B cell (primary cell): ENCODE data around the gene GRK5. TPM values are rescaled to one million over a fixed set of nuclear protein-coding genes. Genes with fewer than 3 reads are reported as not detected.

ENCODE experiments used
- ATAC-seq: fragments of 200-7000 bp; cut with Tn5 transposase; one replicate; pipeline ENCODE4 v1.10.0; 2021; ENCODE audit warnings: low read depth, mild to moderate bottlenecking, moderate number of reproducible peaks, moderate library complexity
- CTCF ChIA-PET: fragments of 350-600 bp; sonication (Branson Sonifier 250); formaldehyde crosslinking; loops from one replicate; lab custom pipeline; 2021; ENCODE audit warnings: antibody characterized with exemption, inconsistent platforms; lab: Charles Lee
- POLR2A ChIA-PET: fragments of 350-600 bp; sonication (Branson Sonifier 250); formaldehyde crosslinking; loops from one replicate; lab custom pipeline; 2021; ENCODE audit warnings: antibody characterized with exemption; lab: Charles Lee
- DNase-seq: peaks from one replicate; pipeline ENCODE4 v3.0.0; 2013
- H2AFZ ChIP-seq: 2 replicates; pipeline ENCODE4 v1.6.1; 2012; ENCODE audit warnings: mild to moderate bottlenecking, low read depth, low read length; ENCODE audit not compliant: insufficient read depth, poor library complexity, severe bottlenecking
- H3K27ac ChIP-seq, 2 donors: 1 replicate in 1 of 2; 2 replicates in 1 of 2; pipeline ENCODE4 v1.5.1; 2012 to 2013; ENCODE audit warnings: low read length in 2 of 2, mild to moderate bottlenecking in 2 of 2, moderate library complexity in 1 of 2
- H3K27me3 ChIP-seq, 4 experiments: fragments of 200-600 bp in 1 of 4; sonication (generic) in 1 of 4; replicated peaks in 1 of 4; 1 replicate in 2 of 4; 2 replicates in 2 of 4; pipeline versions ENCODE4 v1.6.1 to v1.7.0; 2013 to 2016; ENCODE audit warnings: low read length in 3 of 4, mild to moderate bottlenecking in 2 of 4, mixed read lengths in 1 of 4, moderate library complexity in 1 of 4; ENCODE audit not compliant: insufficient read depth in 4 of 4, control insufficient read depth in 3 of 4; ENCODE audit errors: control extremely low read depth in 1 of 4
- H3K36me3 ChIP-seq, 2 experiments: replicated peaks in 1 of 2; 1 replicate in 1 of 2; 2 replicates in 1 of 2; pipeline versions ENCODE4 v1.6.1 to v1.7.1; 2013; ENCODE audit warnings: low read length in 1 of 2; ENCODE audit not compliant: insufficient read depth in 2 of 2, control insufficient read depth in 1 of 2; ENCODE audit errors: control extremely low read depth in 1 of 2, extremely low read depth in 1 of 2
- H3K4me1 ChIP-seq, 2 donors: fragments of 200-600 bp in 1 of 2; sonication (generic) in 1 of 2; 1 replicate in 1 of 2; 2 replicates in 1 of 2; pipeline versions ENCODE4 v1.5.1 to v1.6.1; 2013 to 2017; ENCODE audit warnings: low read length in 2 of 2; ENCODE audit not compliant: control insufficient read depth in 2 of 2, insufficient read depth in 2 of 2
- H3K4me2 ChIP-seq: replicated peaks from 2 replicates; pipeline ENCODE3; 2012; ENCODE audit warnings: mild to moderate bottlenecking, low read depth, low read length; ENCODE audit not compliant: poor library complexity, severe bottlenecking
- H3K4me3 ChIP-seq, 5 experiments: fragments of 200-600 bp in 1 of 5; sonication (generic) in 1 of 5; 1 replicate in 3 of 5; 2 replicates in 2 of 5; pipeline versions ENCODE4 v1.5.1 to v1.7.0; 2011 to 2016; ENCODE audit warnings: low read length in 4 of 5, mild to moderate bottlenecking in 4 of 5, low read depth in 2 of 5, control low read depth in 1 of 5, moderate library complexity in 1 of 5; ENCODE audit not compliant: insufficient read depth in 1 of 5; ENCODE audit errors: control extremely low read depth in 1 of 5, extremely low read depth in 1 of 5
- H3K79me2 ChIP-seq: fragments of 200-600 bp; sonication (generic); one replicate; pipeline ENCODE4 v1.6.0; 2016; ENCODE audit warnings: low read length; ENCODE audit not compliant: control insufficient read depth, insufficient read depth
- H3K9ac ChIP-seq: fragments of 200-600 bp; sonication (generic); 2 replicates; pipeline ENCODE4 v1.6.1; 2017; ENCODE audit warnings: mild to moderate bottlenecking, low read length, moderate library complexity
- H3K9me3 ChIP-seq, 3 donors: one replicate each; pipeline versions ENCODE4 v1.6.1 to v1.7.1; 2013; ENCODE audit warnings: low read length in 2 of 3; ENCODE audit not compliant: control insufficient read depth in 2 of 3, insufficient read depth in 1 of 3; ENCODE audit errors: control extremely low read depth in 1 of 3
- H4K20me1 ChIP-seq: 2 replicates; pipeline ENCODE4 v1.6.0; 2012; ENCODE audit warnings: mild to moderate bottlenecking, low read length; ENCODE audit not compliant: insufficient read depth, control insufficient read depth, poor library complexity, severe bottlenecking
- H3K27ac Mint-ChIP-seq: one replicate; pipeline ENCODE4 v1.8.0; 2021; ENCODE audit warnings: mixed read lengths
- H3K27me3 Mint-ChIP-seq: one replicate; pipeline ENCODE4 v1.8.0; 2021; ENCODE audit warnings: mixed read lengths
- H3K4me1 Mint-ChIP-seq: one replicate; pipeline ENCODE4 v1.8.0; 2021; ENCODE audit warnings: mixed read lengths
- H3K4me3 Mint-ChIP-seq: one replicate; pipeline ENCODE4 v1.8.0; 2021; ENCODE audit warnings: mixed read lengths
- H3K9me3 Mint-ChIP-seq: one replicate; pipeline ENCODE4 v1.8.0; 2022; ENCODE audit warnings: mixed read lengths; ENCODE audit not compliant: insufficient read depth
- CTCF ChIP-seq: fragments of 200-600 bp; IDR thresholded peaks from one replicate; pipeline ENCODE4 v1.8.0; 2022; ENCODE audit warnings: antibody characterized with exemption, mild to moderate bottlenecking
- EZH2 ChIP-seq: IDR thresholded peaks from 2 replicates; pipeline ENCODE4 v1.6.1; 2012; ENCODE audit warnings: borderline replicate concordance, low read depth, mild to moderate bottlenecking, moderate library complexity, low read length; ENCODE audit not compliant: insufficient read depth, poor library complexity, severe bottlenecking
- WGBS: methylation state at CpG from one replicate; pipeline ENCODE4 v1.1.5; 2013; ENCODE audit warnings: missing lambda C conversion rate; ENCODE audit not compliant: insufficient coverage; 5-methylcytosine and 5-hydroxymethylcytosine counted together
- intact Hi-C: fragments of 100-400 bp; cut with micrococcal nuclease; formaldehyde crosslinking; loops from one replicate; pipeline ENCODE4 v1.10.0; 2022
- polyA plus RNA-seq: library from polyadenylated mRNA; depleted of rRNA; stranded (reverse); fragments of >200 nt; gene quantifications from 2 replicates; pipeline ENCODE4 v1.2.3, GENCODE V29; 2012
- total RNA-seq, 2 donors: library from RNA; stranded (reverse); fragments of 120-200 nt in 1 of 2; gene quantifications; 1 replicate in 1 of 2; 2 replicates in 1 of 2; pipeline versions ENCODE4 v1.2.3 to v1.2.4, GENCODE V29; 2013 to 2022

The GRK5 gene
- total and polyA plus RNA-seq, 2 donors (not counting 1 experiment from before 2014, with no cell fraction given), result 21.9 to 54.8 TPM

- Mint-ChIP-seq H3K27me3 (no peaks in the 10 kb centered on the region), H3K9me3 (no peaks in the 10 kb centered on the region), H3K4me1 (peaks cover 20% of the 10 kb centered on the region), H3K4me3 (no peak overlapping the region), H3K27ac (no peak overlapping the region)
- no peaks in the 10 kb centered on the region for H3K9me3 ChIP-seq
- peaks cover 10 to 19% of the 10 kb centered on the region in 2 donors for H3K4me1 ChIP-seq
- peaks cover 7% of the 10 kb centered on the region for H3K79me2 ChIP-seq
- H2AFZ ChIP-seq, result no peak overlapping the region
- DNase-seq (no peak), ATAC-seq (no peak)
- CTCF ChIA-PET, result interaction anchor here (0.7 to 1.5 kb wide), 6 partner anchors 33 to 250 kb away, joined by 3 to 7 read pairs (median 3); no protein-coding TSS in a partner anchor
- TF ChIP-seq EZH2 (no peak), CTCF (no peak)
- POLR2A ChIA-PET, result no interaction called here
- no peaks in the 10 kb centered on the region for H3K27me3 ChIP-seq
- intact Hi-C loops, result no loop called here
- peaks cover 13% of the 10 kb centered on the region for H4K20me1 ChIP-seq
- no peak overlapping the region for H3K4me3 ChIP-seq
- H3K4me2 ChIP-seq, result no peak overlapping the region
- no peak overlapping the region for H3K9ac ChIP-seq
- 87% methylated on average over 13 of the region's 18 CpGs for WGBS
- H3K36me3 ChIP-seq, result peaks cover 0 to 37% of the 10 kb centered on the region in 2 experiments
- H3K27ac ChIP-seq, result no peak overlapping the region
Observed at GRCh38 chr10:119447823-119448546, 240.6 kb downstream of the GRK5 start.
